ENCODE data around the gene HLCS. TPM values are rescaled to one million over a fixed set of nuclear protein-coding genes. Genes with fewer than 3 reads are reported as not detected.

Gene HLCS
- polyA plus RNA-seq, 1 donor (not counting 4 experiments of a cell fraction or from before 2014, with no cell fraction given) = 11.5 TPM

DNA sequence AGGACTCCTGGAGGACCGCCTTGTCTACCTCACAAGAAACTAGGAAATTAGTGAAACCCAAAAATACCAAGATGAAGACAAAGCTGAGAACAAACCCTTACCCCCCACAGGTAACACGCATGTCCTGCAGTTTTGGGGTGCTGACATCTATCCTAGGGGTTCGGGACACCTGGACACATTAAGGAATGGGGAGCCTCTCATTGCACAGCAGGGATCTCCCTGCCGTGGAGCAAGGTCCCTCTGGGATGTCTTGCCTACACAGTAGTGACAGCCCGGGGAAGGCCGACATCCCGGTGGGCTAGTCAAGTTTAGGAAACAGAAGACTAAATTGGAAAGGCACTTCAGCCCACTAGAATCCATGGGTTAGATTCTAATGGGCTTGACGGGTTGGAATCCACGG is 223.0 kb downstream of the HLCS start:
- no peak overlapping the region for H3K4me3 ChIP-seq (ENCODE audit: control insufficient read depth in 2 of 3, extremely low read depth in 1 of 3, insufficient read depth in 2 of 3, low read depth in 1 of 3, low read length in 3 of 3)
- H3K9me3 ChIP-seq (ENCODE audit: control insufficient read depth, low read depth, low read length) = no peaks in the 10 kb centered on the region
- DNase-seq (ENCODE audit: low read depth, low spot score) (no peak), FAIRE-seq (no peak)
- dilution Hi-C loops (cut with MboI; ENCODE audit: extremely low pct_ligation_motif_present, low sequenced_read_pairs) = no loop called here
- H2AFZ ChIP-seq (ENCODE audit: control insufficient read depth, low read length) = no peak overlapping the region
- H3K9ac ChIP-seq (ENCODE audit: control insufficient read depth, extremely low read depth, insufficient read depth, low read length) = no peak overlapping the region
- H3K36me3 ChIP-seq (ENCODE audit: control insufficient read depth in 2 of 2, extremely low read depth in 1 of 2, insufficient read depth in 2 of 2, low read length in 2 of 2) = no peaks in the 10 kb centered on the region
- peaks cover 53% of the 10 kb centered on the region for H3K27me3 ChIP-seq (ENCODE audit: control insufficient read depth, extremely low read depth, insufficient read depth, low read length)
- no peaks in the 10 kb centered on the region for H3K9me1 ChIP-seq (ENCODE audit: control insufficient read depth, extremely low read depth, insufficient read depth, low read length)
- no peak overlapping the region for H3K4me2 ChIP-seq (ENCODE audit: control insufficient read depth, extremely low read depth, insufficient read depth, low read depth, low read length)
- no peak for TF ChIP-seq EZH2 (IDR thresholded peaks at IDR 0.05; ENCODE audit: low read length)
- TF ChIP-seq, protein P1, sequence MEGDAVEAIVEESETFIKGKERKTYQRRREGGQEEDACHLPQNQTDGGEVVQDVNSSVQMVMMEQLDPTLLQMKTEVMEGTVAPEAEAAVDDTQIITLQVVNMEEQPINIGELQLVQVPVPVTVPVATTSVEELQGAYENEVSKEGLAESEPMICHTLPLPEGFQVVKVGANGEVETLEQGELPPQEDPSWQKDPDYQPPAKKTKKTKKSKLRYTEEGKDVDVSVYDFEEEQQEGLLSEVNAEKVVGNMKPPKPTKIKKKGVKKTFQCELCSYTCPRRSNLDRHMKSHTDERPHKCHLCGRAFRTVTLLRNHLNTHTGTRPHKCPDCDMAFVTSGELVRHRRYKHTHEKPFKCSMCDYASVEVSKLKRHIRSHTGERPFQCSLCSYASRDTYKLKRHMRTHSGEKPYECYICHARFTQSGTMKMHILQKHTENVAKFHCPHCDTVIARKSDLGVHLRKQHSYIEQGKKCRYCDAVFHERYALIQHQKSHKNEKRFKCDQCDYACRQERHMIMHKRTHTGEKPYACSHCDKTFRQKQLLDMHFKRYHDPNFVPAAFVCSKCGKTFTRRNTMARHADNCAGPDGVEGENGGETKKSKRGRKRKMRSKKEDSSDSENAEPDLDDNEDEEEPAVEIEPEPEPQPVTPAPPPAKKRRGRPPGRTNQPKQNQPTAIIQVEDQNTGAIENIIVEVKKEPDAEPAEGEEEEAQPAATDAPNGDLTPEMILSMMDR (optimal IDR thresholded peaks at IDR 0.05 in 1 of 3, IDR thresholded peaks at IDR 0.05 in 1 of 3, conservative IDR thresholded peaks at IDR 0.05 in 1 of 3; ENCODE audit: extremely low read depth in 1 of 3, insufficient read depth in 2 of 3, low read length in 3 of 3) = no peak
- H3K79me2 ChIP-seq (ENCODE audit: control insufficient read depth, insufficient read depth, low read length) = no peaks in the 10 kb centered on the region
- H3K27ac ChIP-seq (ENCODE audit: control insufficient read depth, insufficient read depth, low read length) = no peak overlapping the region
- no peaks in the 10 kb centered on the region for H4K20me1 ChIP-seq (ENCODE audit: control insufficient read depth, extremely low read depth, insufficient read depth, low read length)
- peaks cover 3% of the 10 kb centered on the region for H3K4me1 ChIP-seq (ENCODE audit: control insufficient read depth, extremely low read depth, insufficient read depth, low read length)

DNA sequence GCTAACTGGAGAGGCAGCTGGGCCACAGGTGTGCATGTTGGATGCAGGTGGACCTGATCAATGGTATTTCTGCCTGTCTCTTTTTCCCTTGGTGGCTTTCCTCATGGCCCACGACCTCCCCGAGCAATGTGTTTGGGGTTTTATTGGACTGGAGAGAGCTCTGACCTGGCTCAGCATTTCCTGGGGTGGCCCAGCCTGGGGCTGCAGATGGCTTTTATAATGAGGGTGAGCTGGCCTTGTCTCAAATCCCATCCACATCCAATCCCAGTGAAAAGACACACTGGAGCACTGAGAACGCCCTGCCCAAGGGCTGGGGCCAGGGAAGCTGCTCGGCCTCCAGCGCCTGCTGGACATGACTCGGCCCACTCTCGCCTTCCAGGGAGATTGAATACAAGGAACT is 223.5 kb downstream of the HLCS start:
- no peaks in the 10 kb centered on the region for H3K9me3 ChIP-seq (ENCODE audit: control insufficient read depth, low read depth, low read length)
- no peak overlapping the region for H3K9ac ChIP-seq (ENCODE audit: control insufficient read depth, extremely low read depth, insufficient read depth, low read length)
- no peak overlapping the region for H3K4me2 ChIP-seq (ENCODE audit: control insufficient read depth, extremely low read depth, insufficient read depth, low read depth, low read length)
- no peaks in the 10 kb centered on the region for H3K4me1 ChIP-seq (ENCODE audit: control insufficient read depth, extremely low read depth, insufficient read depth, low read length)
- no peak overlapping the region for H3K27ac ChIP-seq (ENCODE audit: control insufficient read depth, insufficient read depth, low read length)
- DNase-seq (ENCODE audit: low read depth, low spot score) = no peak
- no peaks in the 10 kb centered on the region for H3K9me1 ChIP-seq (ENCODE audit: control insufficient read depth, extremely low read depth, insufficient read depth, low read length)
- TF ChIP-seq, protein P1 (optimal IDR thresholded peaks at IDR 0.05 in 1 of 3, IDR thresholded peaks at IDR 0.05 in 1 of 3, conservative IDR thresholded peaks at IDR 0.05 in 1 of 3; ENCODE audit: extremely low read depth in 1 of 3, insufficient read depth in 2 of 3, low read length in 3 of 3) = no peak
- TF ChIP-seq EZH2 (IDR thresholded peaks at IDR 0.05; ENCODE audit: low read length) = no peak
- dilution Hi-C loops (cut with MboI; ENCODE audit: extremely low pct_ligation_motif_present, low sequenced_read_pairs) = no loop called here
- no peak overlapping the region for H2AFZ ChIP-seq (ENCODE audit: control insufficient read depth, low read length)
- no peaks in the 10 kb centered on the region for H3K79me2 ChIP-seq (ENCODE audit: control insufficient read depth, insufficient read depth, low read length)
- H4K20me1 ChIP-seq (ENCODE audit: control insufficient read depth, extremely low read depth, insufficient read depth, low read length) = no peaks in the 10 kb centered on the region
- FAIRE-seq = no peak
- H3K27me3 ChIP-seq (ENCODE audit: control insufficient read depth, extremely low read depth, insufficient read depth, low read length) = peaks cover 49% of the 10 kb centered on the region
- H3K36me3 ChIP-seq (ENCODE audit: control insufficient read depth in 2 of 2, extremely low read depth in 1 of 2, insufficient read depth in 2 of 2, low read length in 2 of 2) = no peaks in the 10 kb centered on the region
- H3K4me3 ChIP-seq (ENCODE audit: control insufficient read depth in 2 of 3, extremely low read depth in 1 of 3, insufficient read depth in 2 of 3, low read depth in 1 of 3, low read length in 3 of 3) = no peak overlapping the region
